ENCODE data around the gene GSTCD. TPM values are rescaled to one million over a fixed set of nuclear protein-coding genes. Genes with fewer than 3 reads are reported as not detected.
"Not testable (repeated sequence)": the region's sequence is repeated elsewhere in the genome, so short reads cannot be mapped to it uniquely, and the experiment has no call there.

The GSTCD gene
- total and polyA plus RNA-seq, 4 donors, result 1.5 to 17.9 (median 8.4) TPM

- not testable (repeated sequence) for H3K9ac ChIP-seq (ENCODE audit: insufficient read depth in 1 of 2, low read length in 2 of 2); H3K9me3 ChIP-seq (ENCODE audit: control insufficient read depth in 4 of 4, insufficient read depth in 3 of 4, low read length in 3 of 4); H3K36me3 ChIP-seq (ENCODE audit: control insufficient read depth in 4 of 4, insufficient read depth in 4 of 4, low read length in 4 of 4); H3K27me3 ChIP-seq (ENCODE audit: control insufficient read depth in 3 of 3, insufficient read depth in 3 of 3, low read length in 2 of 3); DNase-seq; ATAC-seq (ENCODE audit: insufficient read depth, low FRiP score); H3K4me1 ChIP-seq (ENCODE audit: control insufficient read depth in 5 of 5, insufficient read depth in 5 of 5, low read length in 5 of 5); H3K27ac ChIP-seq (ENCODE audit: low read depth in 1 of 2, low read length in 1 of 2); H3K4me3 ChIP-seq
These were observed 63.5 kb downstream of the GSTCD start for GRCh38 chr4:105772065-105772464.

DNA sequence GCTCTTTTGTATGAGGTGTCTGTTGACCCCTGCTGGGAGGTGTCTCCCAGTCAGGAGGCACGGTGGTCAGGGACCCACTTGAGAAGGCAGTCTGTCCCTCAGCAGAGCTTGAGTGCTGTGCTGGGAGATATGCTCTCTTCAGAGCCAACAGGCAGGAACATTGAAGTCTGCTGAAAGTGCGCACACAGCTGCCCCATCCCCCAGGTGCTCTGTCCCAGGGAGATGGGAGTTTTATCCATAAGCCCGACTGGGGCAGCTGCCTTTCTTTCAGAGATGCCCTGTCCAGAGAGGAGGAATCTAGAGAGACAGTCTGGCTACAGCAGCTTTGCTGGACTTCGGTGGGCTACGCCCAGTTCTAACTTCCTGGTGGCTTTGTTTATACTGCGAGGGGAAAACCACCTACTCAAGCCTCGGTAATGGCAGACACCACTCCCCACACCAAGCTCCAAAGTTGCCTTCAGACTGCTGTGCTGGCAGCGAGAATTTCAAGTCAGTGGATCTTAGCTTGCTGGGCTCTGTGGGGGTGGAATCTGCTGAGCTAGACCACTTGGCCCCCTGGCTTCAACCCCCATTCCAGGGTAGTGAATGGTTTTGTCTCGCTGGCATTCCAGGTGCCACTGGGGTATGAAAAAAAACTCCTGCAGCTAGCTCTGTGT, 67.3 kb downstream of the GSTCD start:
- H3K27me3 ChIP-seq (ENCODE audit: control insufficient read depth in 3 of 3, insufficient read depth in 3 of 3, low read length in 2 of 3); H3K9me3 ChIP-seq (ENCODE audit: control insufficient read depth in 4 of 4, insufficient read depth in 3 of 4, low read length in 3 of 4); H3K4me1 ChIP-seq (ENCODE audit: control insufficient read depth in 5 of 5, insufficient read depth in 5 of 5, low read length in 5 of 5); H3K27ac ChIP-seq (ENCODE audit: low read depth in 1 of 2, low read length in 1 of 2); DNase-seq; H3K36me3 ChIP-seq (ENCODE audit: control insufficient read depth in 4 of 4, insufficient read depth in 4 of 4, low read length in 4 of 4); ATAC-seq (ENCODE audit: insufficient read depth, low FRiP score); H3K4me3 ChIP-seq; H3K9ac ChIP-seq (ENCODE audit: insufficient read depth in 1 of 2, low read length in 2 of 2): not testable (repeated sequence)
- 83 to 91% methylated on average over 9 of the region's 9 CpGs for WGBS, 2 donors

GRCh38 chr4:105780176-105780575, 71.6 kb downstream of the GSTCD start:
- no peak for TF ChIP-seq CTCF (IDR thresholded peaks at IDR 0.05; ENCODE audit: control extremely low read depth, extremely low read depth)
- Histone ChIP-seq H3K27me3 (ENCODE audit: control insufficient read depth in 3 of 3, insufficient read depth in 3 of 3, low read length in 2 of 3) (no peaks in the 10 kb centered on the region), H3K36me3 (ENCODE audit: control insufficient read depth in 4 of 4, insufficient read depth in 4 of 4, low read length in 4 of 4) (no peaks in the 10 kb centered on the region), H3K9me3 (ENCODE audit: control insufficient read depth in 4 of 4, insufficient read depth in 3 of 4, low read length in 3 of 4) (peaks cover 0 to 3% (median 0%) of the 10 kb centered on the region in 4 donors), H3K9ac (ENCODE audit: insufficient read depth in 1 of 2, low read length in 2 of 2) (no peak overlapping the region), H3K27ac (ENCODE audit: low read depth in 1 of 2, low read length in 1 of 2) (no peak overlapping the region), H3K4me3 (no peak overlapping the region), H3K4me1 (ENCODE audit: control insufficient read depth in 5 of 5, insufficient read depth in 5 of 5, low read length in 5 of 5) (no peaks in the 10 kb centered on the region)
- DNase-seq, result peak in 2 of 3 donors; percentile 10 to 13
- 83 to 89% methylated on average over 2 of the region's 2 CpGs for WGBS, 2 donors
- ATAC-seq (ENCODE audit: insufficient read depth, low FRiP score), result no peak

- Histone ChIP-seq H3K4me3 (no peak overlapping the region), H3K27me3 (ENCODE audit: control insufficient read depth in 3 of 3, insufficient read depth in 3 of 3, low read length in 2 of 3) (no peaks in the 10 kb centered on the region), H3K36me3 (ENCODE audit: control insufficient read depth in 4 of 4, insufficient read depth in 4 of 4, low read length in 4 of 4) (no peaks in the 10 kb centered on the region), H3K27ac (ENCODE audit: low read depth in 1 of 2, low read length in 1 of 2) (no peak overlapping the region), H3K9me3 (ENCODE audit: control insufficient read depth in 4 of 4, insufficient read depth in 3 of 4, low read length in 3 of 4) (no peaks in the 10 kb centered on the region), H3K4me1 (ENCODE audit: control insufficient read depth in 5 of 5, insufficient read depth in 5 of 5, low read length in 5 of 5) (no peaks in the 10 kb centered on the region), H3K9ac (ENCODE audit: insufficient read depth in 1 of 2, low read length in 2 of 2) (no peak overlapping the region)
- no peak for ATAC-seq (ENCODE audit: insufficient read depth, low FRiP score)
- DNase-seq, result no peak
- no peak for TF ChIP-seq CTCF (IDR thresholded peaks at IDR 0.05; ENCODE audit: control extremely low read depth, extremely low read depth)
- 87 to 91% methylated on average over 2 of the region's 2 CpGs for WGBS, 2 donors
These were observed 76.2 kb downstream of the GSTCD start for GRCh38 chr4:105784761-105785160.

Measured in lung (tissue), 12 donors.